Transverse colon (tissue), 4 donors: Measurements from ENCODE around the gene RHBDL2. TPM values are rescaled to one million over a fixed set of nuclear protein-coding genes. Genes with fewer than 3 reads are reported as not detected.

Source experiments
- DNase-seq: peaks from one replicate; pipeline ENCODE4 v3.0.0-alpha.2; 2019
- H3K27ac ChIP-seq, 4 donors: fragments of 200-600 bp; sonication (generic); 2 replicates each; pipeline ENCODE4 v1.5.1; 2016 to 2018; ENCODE audit warnings: inconsistent platforms in 4 of 4
- H3K27me3 ChIP-seq: fragments of 200-600 bp; sonication (generic); 2 replicates; pipeline ENCODE4 v1.5.1; 2017; ENCODE audit warnings: inconsistent platforms
- H3K36me3 ChIP-seq, 4 donors: fragments of 200-600 bp; sonication (generic); 2 replicates each; pipeline ENCODE4 v1.5.1; 2017 to 2019; ENCODE audit warnings: inconsistent platforms in 4 of 4
- H3K4me1 ChIP-seq, 4 donors: fragments of 200-600 bp; sonication (generic); 2 replicates each; pipeline ENCODE4 v1.5.1; 2017 to 2020; ENCODE audit warnings: inconsistent platforms in 4 of 4
- H3K4me3 ChIP-seq, 4 donors: fragments of 200-600 bp; sonication (generic); 1 replicate in 1 of 4; 2 replicates in 3 of 4; pipeline versions ENCODE4 v1.5.1 to v1.6.1; 2017 to 2019; ENCODE audit warnings: inconsistent platforms in 4 of 4
- H3K9me3 ChIP-seq, 2 donors: fragments of 200-600 bp; sonication (generic); 2 replicates each; pipeline ENCODE4 v1.5.1; 2017 to 2019; ENCODE audit warnings: inconsistent platforms in 2 of 2
- CTCF ChIP-seq, 5 experiments: fragments of 200-600 bp in 3 of 5; fragments of 450-650 bp in 2 of 5; sonication (generic) in 3 of 5; IDR thresholded peaks; 1 replicate in 2 of 5; 2 replicates in 3 of 5; pipeline ENCODE4 v1.5.1; 2016 to 2017; ENCODE audit warnings: antibody characterized with exemption in 5 of 5, inconsistent platforms in 3 of 5, mild to moderate bottlenecking in 2 of 5, moderate library complexity in 1 of 5
- EP300 ChIP-seq: sonication (generic); formaldehyde crosslinking; IDR thresholded peaks from one replicate; pipeline ENCODE4 v1.6.1; 2017; ENCODE audit warnings: antibody characterized with exemption, low read depth
- POLR2A ChIP-seq: fragments of 450-650 bp; IDR thresholded peaks from one replicate; pipeline ENCODE4 v1.6.1; 2016; ENCODE audit warnings: antibody characterized with exemption, mild to moderate bottlenecking, moderate library complexity
- POLR2AphosphoS5 ChIP-seq, 3 donors: sonication (generic); formaldehyde crosslinking; IDR thresholded peaks; one replicate each; pipeline ENCODE4 v1.6.1; 2016; ENCODE audit warnings: antibody characterized with exemption in 3 of 3
- WGBS, 2 donors: methylation state at CpG; one replicate each; pipeline ENCODE4 v1.1.5; 2018; ENCODE audit warnings: low coverage in 1 of 2; 5-methylcytosine and 5-hydroxymethylcytosine counted together
- in situ Hi-C, 4 donors: fragments of 200-750 bp; cut with MboI; loops; one replicate each; pipeline versions ENCODE4 v1.15.0 to v1.15.1; 2017; ENCODE audit warnings: low sequenced_read_pairs in 3 of 4, low pct_ligation_motif_present in 1 of 4, low pct_unique_long_range_greater_than_20kb in 1 of 4
- intact Hi-C: fragments of 100-400 bp; cut with DNase I; formaldehyde crosslinking; loops from one replicate; pipeline ENCODE4 v1.15.1; 2023; ENCODE audit warnings: low total_unique reads
- total RNA-seq, 4 donors: library from RNA; depleted of rRNA; stranded (reverse); fragments of >200 nt; gene quantifications; one replicate each; pipeline ENCODE4 v1.1.0, GENCODE V29; 2016

The RHBDL2 gene
- total RNA-seq, 4 donors from 2014 or later: 3.7 to 22.5 (median 17.6) TPM

DNA sequence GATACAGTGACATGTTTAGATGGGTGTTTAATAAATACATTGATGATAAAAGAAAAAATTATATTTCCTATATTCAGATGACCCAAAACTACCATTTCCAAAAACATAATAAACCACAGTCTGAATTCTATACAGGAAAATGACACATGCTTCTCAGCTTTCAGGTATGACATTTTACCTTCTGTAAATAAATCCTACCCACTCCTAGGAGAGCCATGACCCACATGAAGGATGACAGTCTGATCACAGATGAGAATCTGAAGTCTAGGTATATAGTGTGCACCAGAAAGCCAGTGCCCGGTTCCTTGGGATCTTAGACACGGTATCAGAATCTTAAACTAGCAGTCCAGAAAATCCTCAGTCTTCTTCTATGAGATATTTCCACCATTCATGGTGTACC lies 56.5 kb downstream of the RHBDL2 start:
- H3K4me1 ChIP-seq: no peaks in the 10 kb centered on the region
- no peak for DNase-seq
- no peaks in the 10 kb centered on the region for H3K27me3 ChIP-seq
- no peak overlapping the region for H3K27ac ChIP-seq
- in situ Hi-C loops: loop anchor here in 1 of 4 donors (25.0 kb wide), 1 partner anchor 177 kb away; no protein-coding TSS in a partner anchor
- 97% methylated on average over 2 of the region's 2 CpGs; no CpG with 5 or more reads in 1 of the 2 donors for WGBS, 2 donors
- intact Hi-C loops: loop anchor here (5.0 kb wide), 1 partner anchor 1558 kb away; no protein-coding TSS in a partner anchor
- no peak overlapping the region for H3K4me3 ChIP-seq
- H3K9me3 ChIP-seq: no peaks in the 10 kb centered on the region
- no peaks in the 10 kb centered on the region for H3K36me3 ChIP-seq
- no peak for TF ChIP-seq POLR2AphosphoS5 (IDR thresholded peaks at IDR 0.05)
- TF ChIP-seq POLR2A: no peak
- no peak for TF ChIP-seq CTCF (IDR thresholded peaks at IDR 0.05)
- no peak for TF ChIP-seq EP300

DNA sequence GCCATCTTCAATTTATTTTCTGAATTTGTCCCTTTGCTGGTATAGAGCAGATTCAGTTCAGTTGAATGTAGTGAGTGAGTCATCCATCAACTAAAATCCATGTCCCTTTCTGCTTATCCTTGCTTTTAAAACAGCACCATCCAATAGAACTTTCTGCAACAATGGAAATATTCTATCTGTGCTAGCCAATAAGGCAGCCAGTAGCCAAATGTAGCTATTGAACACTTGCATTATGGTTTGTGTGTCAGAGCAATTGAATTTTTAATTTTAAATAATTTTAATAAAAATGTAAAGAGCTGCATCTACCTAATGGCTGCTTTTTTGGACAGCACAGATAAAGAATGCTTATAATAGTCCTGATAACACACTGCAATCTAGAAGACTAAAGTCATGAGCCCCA lies 60.1 kb downstream of the RHBDL2 start, which contains the start of gene GJA9:
TSS of gene GJA9 (minus strand) at position 101 of the 400 bp plus-strand sequence. CDS start 5,489 bp downstream, outside the sequence.
- Histone ChIP-seq H3K27me3 (no peaks in the 10 kb centered on the region), H3K4me1 (no peaks in the 10 kb centered on the region), H3K9me3 (no peaks in the 10 kb centered on the region), H3K36me3 (no peaks in the 10 kb centered on the region), H3K4me3 (no peak within 1 kb of the TSS), H3K27ac (no peak within 1 kb of the TSS)
- TF ChIP-seq POLR2A (no peak), CTCF (IDR thresholded peaks at IDR 0.05) (no peak), EP300 (no peak), POLR2AphosphoS5 (IDR thresholded peaks at IDR 0.05) (no peak)
- intact Hi-C loops: no loop called here
- DNase-seq: no peak
- in situ Hi-C loops: loop anchor here in 1 of 4 donors (25.0 kb wide), 1 partner anchor 181 kb away; no protein-coding TSS in a partner anchor

DNA sequence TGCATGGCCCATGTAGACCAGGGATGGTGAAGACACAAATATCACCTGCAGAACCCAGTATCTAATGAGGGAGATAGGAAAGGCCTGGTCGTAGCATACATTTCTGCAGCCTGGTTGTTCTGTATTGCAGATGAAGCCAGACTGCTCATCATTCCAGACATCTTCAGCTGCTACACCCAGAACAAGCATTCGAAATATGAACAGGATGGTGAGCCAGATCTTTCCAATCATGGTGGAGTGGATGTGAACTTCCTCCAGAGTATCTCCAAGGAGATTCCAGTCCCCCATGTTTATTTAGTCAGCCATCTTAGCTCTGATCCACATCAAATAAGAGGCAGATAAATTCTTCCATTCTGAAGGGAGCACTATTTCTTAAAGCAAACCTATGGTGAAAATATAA lies 65.8 kb downstream of the RHBDL2 start:
- in situ Hi-C loops (loop anchor here in 2 of 4 donors (10.0 to 25.0 kb wide), 2 partner anchors 186 to 209 kb away; no protein-coding TSS in a partner anchor), intact Hi-C loops (no loop called here)
- peaks cover 4 to 22% (median 18%) of the 10 kb centered on the region in 4 donors for H3K4me1 ChIP-seq
- TF ChIP-seq POLR2AphosphoS5 (IDR thresholded peaks at IDR 0.05) (no peak), POLR2A (no peak), EP300 (no peak), CTCF (IDR thresholded peaks at IDR 0.05) (no peak)
- no peak overlapping the region for H3K4me3 ChIP-seq
- H3K27ac ChIP-seq: no peak overlapping the region
- 91% methylated on average over 2 of the region's 2 CpGs; no CpG with 5 or more reads in 1 of the 2 donors for WGBS, 2 donors
- no peaks in the 10 kb centered on the region for H3K9me3 ChIP-seq
- no peaks in the 10 kb centered on the region for H3K36me3 ChIP-seq
- DNase-seq: no peak
- no peaks in the 10 kb centered on the region for H3K27me3 ChIP-seq

DNA sequence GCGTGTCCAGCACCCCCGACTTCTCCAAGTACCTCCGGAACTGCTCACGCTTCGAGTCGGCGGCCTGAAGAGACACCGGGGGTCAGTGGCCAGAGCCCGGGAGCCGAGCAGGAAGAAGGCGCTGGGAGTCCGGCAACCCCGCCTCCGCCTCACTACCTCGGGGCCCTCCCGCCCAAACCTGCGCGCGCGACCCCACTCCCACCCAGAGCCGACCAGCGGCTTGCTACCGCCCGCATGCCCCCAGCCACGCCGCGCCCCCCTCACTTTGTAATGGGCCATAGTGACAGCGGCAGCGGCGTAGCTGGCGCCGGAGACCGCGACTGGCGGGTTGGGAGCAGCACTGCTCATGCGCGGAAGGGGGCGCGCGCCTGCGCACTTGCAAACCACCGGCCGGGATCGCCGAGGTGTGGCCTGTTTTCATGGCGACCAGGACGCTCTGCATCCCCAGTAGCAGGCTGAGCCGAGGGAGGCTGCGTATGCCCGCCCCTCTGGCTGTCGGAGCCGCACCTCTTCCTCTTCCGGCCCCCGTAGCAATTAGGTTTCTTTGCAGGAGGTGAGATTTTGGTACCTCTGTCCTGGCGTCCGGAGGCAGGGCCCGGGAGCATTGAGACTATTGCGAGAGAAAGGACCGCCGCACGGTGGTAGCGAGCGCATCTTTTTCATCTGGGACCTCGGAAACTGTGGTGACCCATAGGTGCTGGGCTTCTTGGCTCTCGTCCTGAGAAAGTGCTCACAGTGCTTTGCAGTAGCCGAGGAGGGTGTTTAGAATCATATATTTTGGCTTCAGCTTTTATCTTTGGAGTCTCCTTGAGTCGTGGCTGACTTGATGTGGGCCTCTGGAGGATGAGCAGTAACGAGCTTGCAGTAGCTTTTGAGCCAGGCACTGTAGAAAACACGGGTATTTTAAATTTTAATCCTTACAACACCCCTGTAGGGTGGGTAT lies 68.3 kb downstream of the RHBDL2 start, which contains the start of gene MYCBP:
TSS of gene MYCBP (minus strand) at position 322 of the 943 bp plus-strand sequence. CDS start at position 279, 43 bp downstream.
- Histone ChIP-seq H3K4me3 (peak within 1 kb of the TSS; percentile 52 to 97 (median 81)), H3K36me3 (no peaks in the 10 kb centered on the region), H3K9me3 (no peaks in the 10 kb centered on the region), H3K27ac (peak within 1 kb of the TSS; percentile 83 to 88 (median 84)), H3K27me3 (no peaks in the 10 kb centered on the region), H3K4me1 (peaks cover 4 to 22% (median 18%) of the 10 kb centered on the region in 4 donors)
- WGBS, 2 donors: 0 to 1% methylated on average over 1 to 46 of the region's 69 CpGs
- in situ Hi-C loops (loop anchor here in 1 of 4 donors (10.0 kb wide), 1 partner anchor 212 kb away; no protein-coding TSS in a partner anchor), intact Hi-C loops (no loop called here)
- peak; percentile 97 for DNase-seq
- peak; percentile 47 to 84 (median 63) for TF ChIP-seq POLR2AphosphoS5 (IDR thresholded peaks at IDR 0.05)
- TF ChIP-seq EP300: no peak
- TF ChIP-seq POLR2A: peak; percentile 48
- peak in 4 of 5 experiments; percentile 23 to 63 (median 38) for TF ChIP-seq CTCF (IDR thresholded peaks at IDR 0.05)
